GM18873 (cell line): Measurements from ENCODE around the gene PTCHD1.

Source experiments
- ATAC-seq: cut with Tn5 transposase; IDR thresholded peaks from one replicate; pipeline ENCODE4 v1.9.1; 2021; ENCODE audit warnings: mild to moderate bottlenecking, moderate library complexity, moderate number of reproducible peaks; ENCODE audit not compliant: unreplicated experiment, low FRiP score

PTCHD1 gene

GRCh38 chrX:23334848-23335599 lies at the start of gene PTCHD1:
TSS of gene PTCHD1 (plus strand) at chrX:23334849. CDS start at chrX:23334876, 27 bp downstream.
- no peak for ATAC-seq

GRCh38 chrX:23286731-23287130 lies 47.9 kb upstream of the PTCHD1 start:
- ATAC-seq = no peak

- no peak for ATAC-seq
Observed at GRCh38 chrX:23287191-23287725, 47.4 kb upstream of the PTCHD1 start.

- no peak for ATAC-seq
Observed at GRCh38 chrX:23292354-23292987, 42.2 kb upstream of the PTCHD1 start.

- ATAC-seq = no peak
Observed at GRCh38 chrX:23292988-23293651, 41.5 kb upstream of the PTCHD1 start.

GRCh38 chrX:23304881-23305280 lies 29.8 kb upstream of the PTCHD1 start:
- ATAC-seq = no peak

- ATAC-seq = no peak
Observed at GRCh38 chrX:23311731-23312130, 22.9 kb upstream of the PTCHD1 start.

- ATAC-seq = no peak
Observed at GRCh38 chrX:23312136-23312535, 22.5 kb upstream of the PTCHD1 start.

GRCh38 chrX:23317799-23318724 lies 16.6 kb upstream of the PTCHD1 start:
- no peak for ATAC-seq

GRCh38 chrX:23327104-23327503 lies 7.5 kb upstream of the PTCHD1 start:
- no peak for ATAC-seq

GRCh38 chrX:23331701-23332100 lies 2.9 kb upstream of the PTCHD1 start:
- ATAC-seq = no peak

GRCh38 chrX:23332101-23332887 lies 2.4 kb upstream of the PTCHD1 start:
- ATAC-seq = no peak

GRCh38 chrX:23332888-23333821 lies 1.5 kb upstream of the PTCHD1 start:
- no peak for ATAC-seq

- no peak for ATAC-seq
Observed at GRCh38 chrX:23333842-23334520, 668 bp upstream of the PTCHD1 start.

- no peak for ATAC-seq
Observed at GRCh38 chrX:23334521-23334847, 165 bp upstream of the PTCHD1 start.

GRCh38 chrX:23338334-23338733 lies 3.7 kb downstream of the PTCHD1 start:
- ATAC-seq = no peak

GRCh38 chrX:23341452-23341851 lies 6.8 kb downstream of the PTCHD1 start:
- no peak for ATAC-seq
